Measurements from ENCODE around the gene USP36.

Gene USP36

DNA sequence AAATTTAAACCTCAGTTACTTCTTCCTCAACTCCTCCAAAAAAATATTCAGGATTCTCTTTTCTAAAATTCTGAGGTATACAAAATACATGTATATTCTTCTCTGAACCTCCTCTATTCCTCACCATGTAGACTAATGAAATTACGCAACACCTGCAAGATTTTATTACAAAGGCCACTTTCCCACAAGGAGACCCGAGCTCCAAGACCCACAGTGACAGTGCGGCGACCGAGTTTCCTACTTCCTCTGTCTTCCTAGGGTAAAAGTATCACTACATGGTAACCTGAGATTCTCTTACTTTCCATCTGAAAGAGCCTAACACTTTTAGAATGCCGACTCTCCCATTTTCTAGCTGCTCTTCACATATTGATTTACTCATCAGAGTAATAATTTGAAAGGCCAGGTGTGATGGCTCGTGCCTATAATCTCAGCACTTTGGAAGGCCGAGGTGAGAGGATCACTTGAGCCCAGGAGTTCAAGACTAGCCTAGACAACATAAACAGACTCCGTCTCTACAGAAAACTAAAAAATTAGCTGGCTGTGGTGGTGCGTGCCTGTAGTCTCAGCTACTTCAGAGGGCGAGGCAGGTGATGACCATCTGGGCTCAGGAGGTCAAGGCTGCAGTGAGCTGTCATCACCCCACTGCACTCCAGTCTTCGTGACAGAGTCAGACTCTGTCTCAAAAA lies 94.2 kb downstream of the USP36 start:
- no peak for DNase-seq (ENCODE audit: extremely low read depth, low read depth)
- TF ChIP-seq, protein P1, sequence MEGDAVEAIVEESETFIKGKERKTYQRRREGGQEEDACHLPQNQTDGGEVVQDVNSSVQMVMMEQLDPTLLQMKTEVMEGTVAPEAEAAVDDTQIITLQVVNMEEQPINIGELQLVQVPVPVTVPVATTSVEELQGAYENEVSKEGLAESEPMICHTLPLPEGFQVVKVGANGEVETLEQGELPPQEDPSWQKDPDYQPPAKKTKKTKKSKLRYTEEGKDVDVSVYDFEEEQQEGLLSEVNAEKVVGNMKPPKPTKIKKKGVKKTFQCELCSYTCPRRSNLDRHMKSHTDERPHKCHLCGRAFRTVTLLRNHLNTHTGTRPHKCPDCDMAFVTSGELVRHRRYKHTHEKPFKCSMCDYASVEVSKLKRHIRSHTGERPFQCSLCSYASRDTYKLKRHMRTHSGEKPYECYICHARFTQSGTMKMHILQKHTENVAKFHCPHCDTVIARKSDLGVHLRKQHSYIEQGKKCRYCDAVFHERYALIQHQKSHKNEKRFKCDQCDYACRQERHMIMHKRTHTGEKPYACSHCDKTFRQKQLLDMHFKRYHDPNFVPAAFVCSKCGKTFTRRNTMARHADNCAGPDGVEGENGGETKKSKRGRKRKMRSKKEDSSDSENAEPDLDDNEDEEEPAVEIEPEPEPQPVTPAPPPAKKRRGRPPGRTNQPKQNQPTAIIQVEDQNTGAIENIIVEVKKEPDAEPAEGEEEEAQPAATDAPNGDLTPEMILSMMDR (IDR thresholded peaks at IDR 0.05; ENCODE audit: low read depth, low read length), result no peak

Data from AG09319 (cell line).